SK-N-SH treated with all-trans-retinoic acid at 6 μM for 48 hours (cell line): Measurements from ENCODE around the gene CIT.
"Not testable (repeated sequence)": the region's sequence is repeated elsewhere in the genome, so short reads cannot be mapped to it uniquely, and the experiment has no call there.

ENCODE experiments used
- ATAC-seq: fragments of 200-7000 bp; cut with Tn5 transposase; 3 replicates; pipeline ENCODE4 v1.9.1; 2020; ENCODE audit warnings: mild to moderate bottlenecking, moderate library complexity
- BACH2 ChIP-seq: fragments of 250-450 bp; sonication (Bioruptor Pico); IDR thresholded peaks from 2 replicates; pipeline ENCODE4 v1.9.0; 2021; ENCODE audit warnings: mild to moderate bottlenecking, borderline replicate concordance
- CREB5 ChIP-seq: fragments of 250-450 bp; sonication (Bioruptor Pico); IDR thresholded peaks from 2 replicates; pipeline ENCODE4 v1.5.1; 2020; ENCODE audit warnings: low read depth, mild to moderate bottlenecking, moderate library complexity
- CSRNP3 ChIP-seq: fragments of 250-450 bp; sonication (Bioruptor Pico); IDR thresholded peaks from 2 replicates; pipeline ENCODE4 v1.5.1; 2021; ENCODE audit warnings: mild to moderate bottlenecking, moderate library complexity
- ESRRG ChIP-seq: fragments of 250-450 bp; sonication (Bioruptor Pico); IDR thresholded peaks from 2 replicates; pipeline ENCODE4 v1.6.1; 2021; ENCODE audit warnings: mild to moderate bottlenecking
- GLIS3 ChIP-seq: fragments of 250-450 bp; sonication (Bioruptor Pico); IDR thresholded peaks from 2 replicates; pipeline ENCODE4 v1.5.0; 2020; ENCODE audit warnings: mild to moderate bottlenecking, moderate library complexity
- ISL1 ChIP-seq: fragments of 250-450 bp; sonication (Bioruptor Pico); IDR thresholded peaks from 2 replicates; pipeline ENCODE4 v2.1.2; 2022; ENCODE audit warnings: mild to moderate bottlenecking, moderate library complexity
- PATZ1 ChIP-seq: fragments of 250-450 bp; sonication (Bioruptor Pico); IDR thresholded peaks from 2 replicates; pipeline ENCODE4 v1.8.0; 2020; ENCODE audit warnings: mild to moderate bottlenecking, moderate library complexity, borderline replicate concordance
- POU6F1 ChIP-seq: fragments of 250-450 bp; sonication (Bioruptor Pico); IDR thresholded peaks from 2 replicates; pipeline ENCODE4 v1.8.0; 2021; ENCODE audit warnings: low read depth, mild to moderate bottlenecking, moderate library complexity, borderline replicate concordance
- PPARA ChIP-seq: fragments of 250-450 bp; sonication (Bioruptor Pico); IDR thresholded peaks from 2 replicates; pipeline ENCODE4 v1.5.0; 2020; ENCODE audit warnings: mild to moderate bottlenecking, borderline replicate concordance
- SNAI2 ChIP-seq: fragments of 250-450 bp; sonication (Bioruptor Pico); IDR thresholded peaks from 2 replicates; pipeline ENCODE4 v1.5.0; 2020; ENCODE audit warnings: mild to moderate bottlenecking, moderate library complexity
- TCF4 ChIP-seq: fragments of 250-450 bp; sonication (Bioruptor Pico); IDR thresholded peaks from 2 replicates; pipeline ENCODE4 v1.8.0; 2021; ENCODE audit warnings: mild to moderate bottlenecking, moderate library complexity, borderline replicate concordance
- TOX ChIP-seq: fragments of 250-450 bp; sonication (Bioruptor Pico); IDR thresholded peaks from 2 replicates; pipeline ENCODE4 v1.8.0; 2021; ENCODE audit warnings: mild to moderate bottlenecking, moderate library complexity, borderline replicate concordance
- TSHZ2 ChIP-seq: fragments of 250-450 bp; sonication (Bioruptor Pico); IDR thresholded peaks from 2 replicates; pipeline ENCODE4 v1.5.0; 2020; ENCODE audit warnings: mild to moderate bottlenecking, moderate library complexity
- ZC3H10 ChIP-seq: fragments of 250-450 bp; sonication (Bioruptor Pico); IDR thresholded peaks from 2 replicates; pipeline ENCODE4 v1.5.1; 2021; ENCODE audit warnings: mild to moderate bottlenecking, moderate library complexity
- ZFP3 ChIP-seq: fragments of 250-450 bp; sonication (Bioruptor Pico); IDR thresholded peaks from 2 replicates; pipeline ENCODE4 v1.5.0; 2020; ENCODE audit warnings: mild to moderate bottlenecking, moderate library complexity
- ZFP30 ChIP-seq: fragments of 450-650 bp; formaldehyde crosslinking; IDR thresholded peaks from 2 replicates; pipeline ENCODE4 v1.5.0; 2022; ENCODE audit warnings: mild to moderate bottlenecking, moderate library complexity
- ZNF565 ChIP-seq: fragments of 450-650 bp; formaldehyde crosslinking; conservative IDR thresholded peaks from 2 replicates; pipeline ENCODE4 v1.5.0; 2020; ENCODE audit warnings: low read depth, mild to moderate bottlenecking, moderate library complexity
- ZNF70 ChIP-seq: fragments of 450-650 bp; formaldehyde crosslinking; IDR thresholded peaks from 2 replicates; pipeline ENCODE4 v1.5.0; 2020; ENCODE audit warnings: mild to moderate bottlenecking, moderate library complexity
- ZNF8 ChIP-seq: fragments of 450-650 bp; formaldehyde crosslinking; IDR thresholded peaks from 2 replicates; pipeline ENCODE4 v1.5.0; 2020; ENCODE audit warnings: mild to moderate bottlenecking, moderate library complexity

Gene CIT

GRCh38 chr12:119901670-119902069 is 24.6 kb upstream of the CIT start:
- TF ChIP-seq BACH2 (CRISPR knock-in tag) (no peak), ZNF8 (CRISPR knock-in tag) (no peak), PPARA (CRISPR knock-in tag) (no peak), ZC3H10 (CRISPR knock-in tag) (no peak), TCF4 (no peak), CREB5 (no peak), ISL1 (CRISPR knock-in tag) (no peak), TOX (no peak), ZFP30 (CRISPR knock-in tag) (no peak), GLIS3 (no peak), POU6F1 (CRISPR knock-in tag) (no peak), CSRNP3 (CRISPR knock-in tag) (no peak), ZFP3 (no peak)
- no peak for ATAC-seq

GRCh38 chr12:119894916-119895315 is 17.8 kb upstream of the CIT start:
- ATAC-seq, result no peak
- no peak for TF ChIP-seq ZFP3
- TF ChIP-seq ZNF70 (CRISPR knock-in tag), result no peak
- no peak for TF ChIP-seq ESRRG
- TF ChIP-seq ISL1 (CRISPR knock-in tag), result no peak
- TF ChIP-seq SNAI2 (CRISPR knock-in tag), result no peak
- no peak for TF ChIP-seq PATZ1 (CRISPR knock-in tag)
- TF ChIP-seq, all 23 proteins: peak for 0

GRCh38 chr12:119892611-119893010 is 15.5 kb upstream of the CIT start:
- not testable (repeated sequence) for ATAC-seq

GRCh38 chr12:119885549-119885948 is 8.4 kb upstream of the CIT start:
- no peak for TF ChIP-seq TSHZ2 (CRISPR knock-in tag)
- TF ChIP-seq ZFP3, result no peak
- TF ChIP-seq PPARA (CRISPR knock-in tag), result no peak
- no peak for TF ChIP-seq ZNF70 (CRISPR knock-in tag)
- no peak for TF ChIP-seq GLIS3
- no peak for TF ChIP-seq ISL1 (CRISPR knock-in tag)
- no peak for TF ChIP-seq TOX
- no peak for TF ChIP-seq ESRRG
- no peak for TF ChIP-seq BACH2 (CRISPR knock-in tag)
- TF ChIP-seq POU6F1 (CRISPR knock-in tag), result no peak
- no peak for TF ChIP-seq CSRNP3 (CRISPR knock-in tag)
- no peak for TF ChIP-seq CREB5
- TF ChIP-seq ZNF565 (CRISPR knock-in tag), result no peak
- ATAC-seq, result no peak

- not testable (repeated sequence) for ATAC-seq
Observed at GRCh38 chr12:119883791-119884190, 6.7 kb upstream of the CIT start.
